AG08395 (cell line): ENCODE data around the gene EXOC8.
"Not testable (repeated sequence)": the region's sequence is repeated elsewhere in the genome, so short reads cannot be mapped to it uniquely, and the experiment has no call there.

Experiments
- DNase-seq: peaks from one replicate; pipeline ENCODE4 v3.0.0; 2012; ENCODE audit warnings: mixed read lengths, low spot score

The EXOC8 gene

DNA sequence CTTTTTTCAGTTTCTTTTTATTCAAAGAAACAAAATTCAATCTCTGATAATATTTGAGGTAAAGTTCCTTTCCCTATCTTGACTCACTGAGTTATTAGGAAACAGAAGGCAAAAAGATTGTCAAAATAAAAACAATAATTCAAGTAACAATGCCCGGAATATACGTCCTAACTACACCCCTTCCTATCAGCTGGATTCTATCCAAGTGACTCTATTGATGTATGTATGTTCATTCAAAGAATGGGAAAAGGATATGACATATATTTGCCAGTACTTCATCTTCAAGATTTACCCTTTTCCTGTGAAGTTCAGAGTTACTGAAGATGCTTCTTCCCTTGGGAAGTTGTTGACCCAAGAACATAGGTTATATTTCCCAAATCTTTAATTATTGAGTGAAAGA, 14.2 kb upstream of the EXOC8 start:
- no peak for DNase-seq

- not testable (repeated sequence) for DNase-seq
Measured at GRCh38 chr1:231348856-231349255, 11.2 kb upstream of the EXOC8 start.

GRCh38 chr1:231348442-231348841, 10.8 kb upstream of the EXOC8 start:
- no peak for DNase-seq

DNA sequence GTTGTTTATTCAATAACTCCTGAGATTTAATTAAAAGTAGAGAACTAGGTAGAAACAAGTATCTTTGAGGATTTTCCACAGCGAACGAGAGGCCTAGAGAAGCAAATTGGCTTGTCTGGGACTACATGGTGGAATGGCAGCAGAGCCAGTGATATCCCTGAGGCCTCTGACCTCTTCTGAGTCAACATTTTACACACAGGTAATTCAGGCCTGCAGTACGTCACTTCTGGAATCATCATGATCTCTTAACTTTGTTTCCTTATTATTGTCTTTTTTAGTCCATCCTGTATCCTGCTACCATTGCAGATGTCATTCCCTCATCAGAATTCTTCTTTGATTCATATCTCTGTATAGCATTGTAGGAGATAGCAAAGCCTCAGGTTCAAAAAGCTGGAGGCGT, 10.3 kb upstream of the EXOC8 start:
- DNase-seq, result no peak

DNA sequence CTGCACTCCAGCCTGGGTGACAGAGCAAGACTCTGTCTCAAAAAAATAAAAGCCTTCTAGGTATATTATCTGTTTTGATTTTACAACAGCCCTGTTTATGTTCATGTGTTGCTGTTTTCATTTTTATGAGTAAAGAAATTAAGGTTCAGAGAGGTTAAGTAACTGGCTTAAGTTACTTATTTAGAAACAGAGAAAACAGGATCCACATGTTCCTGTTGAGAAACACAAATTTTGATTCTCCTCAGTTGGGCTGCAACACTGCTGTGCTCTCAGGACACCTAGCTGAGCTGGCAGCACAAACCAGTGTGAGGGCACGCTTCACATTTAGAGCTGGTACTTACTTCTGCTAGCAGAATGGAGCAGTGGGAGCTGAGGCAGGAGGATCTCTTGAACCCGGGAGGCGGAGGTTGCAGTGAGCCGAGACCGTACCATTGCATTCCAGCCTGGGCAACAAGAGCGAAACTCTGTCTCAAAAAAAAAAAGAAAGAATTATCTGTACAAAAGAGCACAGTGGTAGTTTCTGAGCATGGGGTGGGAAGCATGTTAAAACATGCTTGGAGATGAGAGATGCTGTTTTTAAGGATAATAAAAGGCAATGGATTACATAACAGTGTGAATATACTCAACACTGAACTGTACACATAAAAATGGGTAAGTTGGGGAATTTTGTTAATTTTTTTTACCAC, 2.8 kb upstream of the EXOC8 start:
- DNase-seq, result no peak

DNA sequence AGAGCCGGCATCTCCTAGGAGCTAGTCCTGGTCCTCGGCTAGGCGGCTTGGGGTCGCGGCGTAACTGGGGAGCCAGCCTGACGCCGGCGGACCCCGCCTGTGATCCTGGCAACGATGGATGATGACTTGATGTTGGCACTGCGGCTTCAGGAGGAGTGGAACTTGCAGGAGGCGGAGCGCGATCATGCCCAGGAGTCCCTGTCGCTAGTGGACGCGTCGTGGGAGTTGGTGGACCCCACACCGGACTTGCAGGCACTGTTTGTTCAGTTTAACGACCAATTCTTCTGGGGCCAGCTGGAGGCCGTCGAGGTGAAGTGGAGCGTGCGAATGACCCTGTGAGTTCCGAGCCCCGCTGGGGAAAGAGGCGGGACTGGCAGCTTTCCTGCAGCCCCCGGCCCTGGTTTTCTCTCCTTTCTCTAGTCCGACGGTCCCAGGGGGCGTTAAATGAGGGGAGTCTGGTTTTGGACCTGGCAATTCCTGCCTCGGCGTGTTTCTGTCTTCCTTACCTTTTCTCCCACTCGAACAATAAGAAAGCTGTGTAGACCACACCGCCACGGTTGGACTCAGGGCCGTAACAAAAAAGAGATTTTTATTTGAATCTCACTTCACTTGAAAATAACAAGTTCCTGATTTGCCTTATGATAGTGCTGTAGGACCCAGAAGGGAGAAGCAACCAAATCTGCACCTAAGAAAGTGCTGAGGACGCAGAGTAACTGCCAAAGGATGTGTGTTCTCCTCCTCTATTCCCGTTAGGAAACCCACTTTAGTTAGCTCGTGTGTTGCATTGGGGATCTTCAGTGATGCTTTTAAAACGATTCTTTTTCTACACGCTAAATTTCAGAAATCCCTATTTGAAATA, 847 bp upstream of the EXOC8 start, which contains the start of gene SPRTN:
Gene SPRTN, plus strand, starts transcription at position 24 of the 859 bp plus-strand sequence. Its CDS starts 91 bp downstream, at position 115.
- DNase-seq, result peak; percentile 91

DNA sequence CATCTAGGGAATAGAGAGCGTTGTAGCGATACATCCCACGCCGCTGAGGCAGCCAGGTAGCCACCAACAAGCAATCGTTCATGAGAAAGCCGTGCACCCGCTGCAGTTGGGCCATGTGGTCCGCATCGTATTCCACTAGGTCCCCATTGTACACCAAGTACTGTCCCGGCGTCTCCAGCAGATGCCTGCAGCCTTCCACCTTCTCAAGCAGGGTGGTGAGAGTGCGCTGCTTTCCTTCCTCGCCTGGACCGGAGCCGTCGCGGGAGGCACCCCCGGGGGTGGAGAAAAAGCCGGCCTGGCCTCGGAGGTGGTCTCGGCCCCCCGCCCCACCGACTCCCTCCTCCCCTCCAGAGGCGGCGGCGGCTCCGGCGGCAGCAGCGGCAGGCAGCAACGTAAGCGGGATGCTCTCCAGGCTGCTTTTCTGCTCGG, 595 bp downstream of the EXOC8 start:
- no peak for DNase-seq

DNA sequence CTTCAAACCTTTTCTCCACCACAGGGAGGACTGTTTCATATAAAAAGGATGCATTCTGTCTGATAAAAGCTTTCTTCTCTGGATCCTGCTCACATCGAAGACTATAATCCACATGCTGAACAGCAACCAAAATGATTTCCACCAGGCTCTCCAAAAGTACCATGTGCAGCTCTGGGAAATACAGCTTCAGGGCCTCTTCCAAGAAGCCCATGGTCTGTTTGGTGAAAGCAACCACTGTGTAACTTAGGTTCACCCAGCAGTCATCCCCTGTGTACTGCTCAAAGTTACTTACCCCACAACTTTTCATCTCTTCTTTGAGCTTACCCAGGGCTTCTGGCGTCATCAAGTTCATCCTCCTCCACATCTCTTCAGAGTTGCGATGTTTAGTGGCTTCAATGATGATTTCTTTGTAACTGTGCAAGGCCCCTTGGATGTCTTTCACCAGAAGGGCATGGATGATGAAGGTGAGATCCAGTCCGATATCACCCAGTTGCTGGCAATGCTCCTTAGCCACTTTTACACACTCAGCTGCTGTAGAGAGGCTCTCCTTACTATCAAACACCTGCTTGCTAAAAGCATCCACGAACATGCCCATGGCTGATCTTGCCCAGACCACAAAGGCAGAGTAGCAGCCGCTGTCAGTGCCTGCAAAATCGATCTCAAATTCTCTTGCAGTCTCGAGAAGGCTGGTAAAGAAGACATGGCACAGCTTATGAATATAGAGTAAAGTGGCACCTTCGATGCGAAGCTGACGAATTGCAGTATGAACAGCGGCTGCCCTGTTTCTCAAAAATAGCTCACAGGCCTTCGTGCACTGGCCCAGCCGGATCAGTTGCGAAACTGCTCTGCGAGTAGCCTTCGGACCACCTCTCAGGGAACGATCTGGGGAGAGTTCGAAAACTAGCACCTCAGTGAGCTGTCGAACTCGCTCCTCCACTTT, 1.7 kb downstream of the EXOC8 start:
- no peak for DNase-seq

DNA sequence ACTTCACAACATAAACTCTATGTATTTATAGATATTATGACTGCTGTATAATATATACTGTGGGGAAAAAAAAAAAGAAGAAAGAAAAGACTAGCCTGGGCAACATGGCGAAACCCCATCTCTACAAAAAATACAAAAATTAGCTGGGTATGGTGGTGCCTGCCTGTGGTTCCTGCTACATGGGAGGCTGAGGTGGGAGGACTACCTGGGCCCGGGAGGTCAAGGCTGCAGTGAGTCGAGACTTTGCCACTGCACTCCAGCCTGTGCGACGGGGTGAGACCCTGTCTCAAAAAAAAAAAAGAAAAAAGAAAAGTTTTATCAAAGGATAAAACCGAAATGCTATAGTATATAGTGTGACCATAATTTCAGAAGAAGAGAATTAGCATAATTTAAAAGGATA, 2.7 kb downstream of the EXOC8 start:
- no peak for DNase-seq

DNA sequence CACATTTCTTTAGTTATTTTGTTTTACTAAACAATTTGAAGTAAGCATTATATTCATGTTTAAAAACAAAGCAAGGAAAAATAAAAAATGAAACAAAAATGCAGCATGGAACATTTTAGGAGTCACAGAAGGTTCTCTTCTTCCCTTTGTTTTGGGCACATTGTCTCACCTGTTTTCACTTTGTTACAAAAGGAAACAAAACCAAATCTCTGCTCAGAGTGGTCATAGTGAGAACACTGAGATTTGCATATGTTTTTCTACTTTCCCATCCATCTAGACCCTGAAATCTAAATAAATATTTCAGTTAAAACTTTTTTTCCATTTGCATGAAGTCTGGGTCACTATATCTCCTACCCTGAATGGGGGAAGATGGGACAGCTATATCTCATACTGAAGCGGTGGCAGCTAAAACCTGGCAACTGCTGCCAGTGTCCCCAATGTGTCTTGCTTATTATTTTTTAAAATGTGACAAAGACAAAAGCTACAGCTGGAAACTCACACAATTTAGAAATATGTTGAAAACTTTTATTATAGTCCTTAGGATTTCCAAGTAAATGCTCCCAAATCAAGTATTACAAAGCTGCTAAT, 3.5 kb downstream of the EXOC8 start:
- DNase-seq, result no peak

GRCh38 chr1:231332761-231333160, 4.9 kb downstream of the EXOC8 start:
- DNase-seq, result no peak

DNA sequence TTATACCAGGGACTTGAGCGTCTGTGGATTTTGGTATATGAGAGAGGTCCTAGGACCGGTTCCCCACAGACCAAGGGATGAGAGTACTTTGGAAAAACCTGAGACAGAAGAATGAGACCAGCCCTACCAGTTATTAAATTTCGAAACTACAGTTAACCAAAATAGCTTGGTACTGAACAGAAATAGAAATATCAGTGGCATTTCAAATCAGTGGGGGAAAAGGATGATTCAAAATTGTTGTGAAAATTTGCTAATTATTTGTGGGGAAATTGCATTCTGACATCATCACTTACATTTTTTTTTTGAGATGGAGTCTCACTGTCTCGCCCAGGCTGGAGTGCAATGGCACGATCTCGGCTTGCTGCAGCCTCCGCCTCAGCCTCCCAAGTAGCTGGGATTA, 8.2 kb downstream of the EXOC8 start:
- DNase-seq, result no peak

- DNase-seq, result no peak
Measured at GRCh38 chr1:231327617-231328016, 10.0 kb downstream of the EXOC8 start.

DNA sequence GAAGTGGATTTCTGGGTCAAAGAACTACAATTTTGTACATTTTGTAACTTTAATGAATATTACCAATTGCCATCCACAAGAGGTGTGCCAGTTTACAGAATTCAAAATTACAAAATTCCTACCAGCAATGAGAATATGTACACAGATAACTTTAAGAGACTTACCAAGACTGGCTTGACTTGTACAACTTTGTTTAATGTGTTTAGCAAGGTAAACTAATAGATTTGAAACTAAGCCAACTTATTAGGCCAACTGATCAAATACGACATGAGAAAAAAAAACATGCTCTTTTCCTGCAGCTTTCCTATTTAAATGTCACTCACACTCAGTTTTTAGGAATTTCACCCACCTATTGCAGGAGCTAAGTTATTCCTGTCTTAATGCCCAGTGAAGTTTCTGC, 11.4 kb downstream of the EXOC8 start:
- DNase-seq, result no peak

GRCh38 chr1:231324660-231325059, 13.0 kb downstream of the EXOC8 start:
- no peak for DNase-seq

- DNase-seq, result no peak
Measured at GRCh38 chr1:231322880-231323530, 14.6 kb downstream of the EXOC8 start.

GRCh38 chr1:231319080-231319479, 18.6 kb downstream of the EXOC8 start:
- DNase-seq, result no peak

DNA sequence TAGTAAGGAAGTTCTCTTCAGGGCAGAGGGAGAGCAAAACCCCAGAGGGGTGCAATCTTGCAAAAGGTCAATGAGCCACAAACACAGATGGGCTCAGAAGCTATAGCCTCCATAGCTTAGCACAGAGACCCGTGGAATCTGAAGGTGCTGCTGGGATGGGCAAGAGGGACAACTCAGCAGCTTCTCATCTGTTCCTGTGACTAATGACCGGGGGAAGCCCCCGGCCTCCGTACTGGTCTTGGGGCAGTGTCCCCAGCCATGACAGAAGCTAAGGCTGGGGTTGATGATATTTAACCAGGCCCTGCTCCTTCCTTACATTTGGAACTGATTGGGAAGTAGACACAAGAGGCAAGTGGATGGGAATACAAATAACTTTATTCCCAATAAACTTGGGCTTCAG, 19.1 kb downstream of the EXOC8 start:
- DNase-seq, result no peak

GRCh38 chr1:231318015-231318355, 19.7 kb downstream of the EXOC8 start:
- DNase-seq, result no peak

GRCh38 chr1:231317306-231318014, 20.2 kb downstream of the EXOC8 start:
- no peak for DNase-seq

DNA sequence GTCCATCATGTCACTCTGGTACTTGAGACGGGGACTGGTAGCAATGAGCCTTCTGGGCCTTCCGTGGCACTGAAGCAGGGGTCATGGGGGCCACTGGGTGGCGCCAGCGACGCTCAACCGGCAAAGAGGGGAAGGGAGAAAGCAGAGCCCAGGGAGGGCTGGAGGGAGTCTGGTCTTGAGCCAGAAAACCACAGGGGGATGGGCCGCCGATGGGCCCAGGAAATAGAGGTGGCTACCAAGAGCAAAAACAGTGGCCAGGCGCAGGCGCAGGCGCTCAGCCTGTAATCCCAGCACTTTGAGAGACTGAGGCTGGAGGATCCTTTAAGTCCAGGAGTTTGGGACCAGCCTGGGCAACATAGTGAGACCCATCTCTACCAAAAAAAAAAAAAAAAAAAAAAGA, 21.8 kb downstream of the EXOC8 start:
- DNase-seq, result peak; percentile 26
